Activated T-cell treated with anti-CD3 and anti-CD28 coated beads, Interleukin-2, amount 50 U/mL, for 72 hours (primary cell): ENCODE data around the gene HSPG2. TPM values are rescaled to one million over a fixed set of nuclear protein-coding genes. Genes with fewer than 3 reads are reported as not detected.
"Not testable (repeated sequence)": the region's sequence is repeated elsewhere in the genome, so short reads cannot be mapped to it uniquely, and the experiment has no call there.

Experiments used
- ATAC-seq, 2 donors: fragments of 150-1000 bp; cut with Tn5 transposase; replicated peaks in 1 of 2; 2 replicates each; pipeline ENCODE4 v1.10.0; 2021; ENCODE audit warnings: moderate library complexity in 2 of 2, mild to moderate bottlenecking in 1 of 2
- DNase-seq, 2 donors: peaks; one replicate each; pipeline ENCODE4 v3.0.0; 2021 to 2022; ENCODE audit warnings: mixed read lengths in 1 of 2
- H3K27ac Mint-ChIP-seq: one replicate; pipeline ENCODE4 v1.8.0; 2022; ENCODE audit warnings: mild to moderate bottlenecking, moderate library complexity, mixed read lengths
- H3K27me3 Mint-ChIP-seq: one replicate; pipeline ENCODE4 v1.8.0; 2022; ENCODE audit warnings: low read depth, mixed read lengths
- H3K36me3 Mint-ChIP-seq, 2 donors: one replicate each; pipeline ENCODE4 v1.8.0; 2022; ENCODE audit warnings: mixed read lengths in 2 of 2, mild to moderate bottlenecking in 1 of 2; ENCODE audit not compliant: insufficient read depth in 2 of 2
- H3K4me1 Mint-ChIP-seq: one replicate; pipeline ENCODE4 v1.8.0; 2022; ENCODE audit warnings: low read depth, mixed read lengths
- H3K4me3 Mint-ChIP-seq, 2 donors: one replicate each; pipeline ENCODE4 v1.8.0; 2022; ENCODE audit warnings: mild to moderate bottlenecking in 2 of 2, mixed read lengths in 2 of 2, moderate library complexity in 2 of 2
- H3K9me3 Mint-ChIP-seq, 2 donors: one replicate each; pipeline ENCODE4 v1.8.0; 2022; ENCODE audit warnings: mixed read lengths in 2 of 2
- total RNA-seq, 2 donors: library from RNA; stranded (reverse); gene quantifications; one replicate each; pipeline ENCODE4 v1.2.3, GENCODE V29; 2022

Gene HSPG2
- total RNA-seq, 2 donors from 2014 or later: 4.4 to 11.5 TPM

DNA sequence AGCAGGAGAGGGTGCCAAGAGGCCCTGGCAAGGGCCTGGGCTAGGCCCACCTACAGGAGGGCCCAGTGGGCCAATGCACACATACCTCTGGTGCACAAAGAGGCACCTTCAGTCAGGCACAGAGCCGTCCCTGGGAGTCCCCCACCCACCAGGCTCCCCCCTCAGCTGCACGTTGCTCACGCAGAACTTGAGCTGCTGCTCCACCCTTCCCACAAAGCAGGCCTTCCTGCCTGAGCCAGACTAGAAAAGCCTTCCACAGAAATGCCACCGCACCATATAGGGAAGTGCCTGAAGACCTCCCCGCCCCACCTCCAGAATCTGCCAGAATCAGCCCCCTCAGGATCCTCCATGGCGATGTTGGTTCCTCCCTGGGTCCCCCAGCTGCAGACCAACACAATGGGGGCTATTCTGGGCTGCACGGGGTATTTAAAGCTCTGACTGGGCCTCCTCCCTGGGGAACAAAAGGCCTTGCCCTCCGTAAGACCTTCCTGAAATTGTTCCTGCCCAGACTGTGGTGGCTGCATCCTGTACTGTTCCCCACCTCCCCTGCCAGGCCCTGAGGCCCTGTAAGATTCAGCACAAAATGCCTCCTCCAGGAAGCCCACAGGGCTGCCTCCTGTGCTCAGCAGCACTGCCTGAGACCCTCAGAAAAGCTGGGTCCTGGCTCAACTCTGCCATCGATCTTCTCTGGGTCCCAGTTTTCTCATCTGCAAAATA, 27.2 kb downstream of the HSPG2 start:
- no peaks in the 10 kb centered on the region for H3K27me3 Mint-ChIP-seq
- ATAC-seq: peak; percentile 66 to 74

DNA sequence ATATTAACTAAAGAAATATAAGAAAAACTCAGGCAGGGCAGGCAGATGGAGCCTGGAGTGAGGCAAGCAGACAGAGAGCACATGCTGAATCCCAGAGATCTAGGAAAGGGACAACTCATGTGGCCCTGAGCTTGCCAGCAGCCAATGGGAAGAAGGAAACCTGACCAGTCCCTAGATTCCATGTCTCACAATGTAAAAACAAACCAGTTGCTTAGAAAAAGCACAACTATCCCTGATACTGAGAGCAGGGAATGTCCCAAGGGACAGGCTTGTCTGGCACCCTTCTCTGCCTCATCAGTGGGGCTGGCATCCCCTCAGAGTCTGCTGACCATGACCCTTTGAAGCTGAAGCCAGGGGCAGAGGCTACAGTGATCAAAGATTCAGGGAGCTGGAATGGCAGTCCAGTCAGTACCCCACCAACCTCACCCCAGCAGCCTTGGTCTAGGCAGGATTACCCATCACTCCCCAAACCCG, 27.8 kb downstream of the HSPG2 start:
- Mint-ChIP-seq H3K27me3 (no peaks in the 10 kb centered on the region), H3K9me3 (no peaks in the 10 kb centered on the region), H3K36me3 (no peaks in the 10 kb centered on the region), H3K27ac (no peak overlapping the region), H3K4me3 (peak overlapping the region; percentile 15 to 22), H3K4me1 (peaks cover 21% of the 10 kb centered on the region)
- no peak for DNase-seq
- no peak for ATAC-seq

More for the DNA sequence above, 27.2 kb downstream of the HSPG2 start:
- H3K27ac Mint-ChIP-seq: peak overlapping the region; percentile 17
- peak; percentile 31 to 32 for DNase-seq
- no peaks in the 10 kb centered on the region for H3K9me3 Mint-ChIP-seq
- peaks cover 20% of the 10 kb centered on the region for H3K4me1 Mint-ChIP-seq
- H3K4me3 Mint-ChIP-seq: peak overlapping the region; percentile 15 to 22
- H3K36me3 Mint-ChIP-seq: no peaks in the 10 kb centered on the region

DNA sequence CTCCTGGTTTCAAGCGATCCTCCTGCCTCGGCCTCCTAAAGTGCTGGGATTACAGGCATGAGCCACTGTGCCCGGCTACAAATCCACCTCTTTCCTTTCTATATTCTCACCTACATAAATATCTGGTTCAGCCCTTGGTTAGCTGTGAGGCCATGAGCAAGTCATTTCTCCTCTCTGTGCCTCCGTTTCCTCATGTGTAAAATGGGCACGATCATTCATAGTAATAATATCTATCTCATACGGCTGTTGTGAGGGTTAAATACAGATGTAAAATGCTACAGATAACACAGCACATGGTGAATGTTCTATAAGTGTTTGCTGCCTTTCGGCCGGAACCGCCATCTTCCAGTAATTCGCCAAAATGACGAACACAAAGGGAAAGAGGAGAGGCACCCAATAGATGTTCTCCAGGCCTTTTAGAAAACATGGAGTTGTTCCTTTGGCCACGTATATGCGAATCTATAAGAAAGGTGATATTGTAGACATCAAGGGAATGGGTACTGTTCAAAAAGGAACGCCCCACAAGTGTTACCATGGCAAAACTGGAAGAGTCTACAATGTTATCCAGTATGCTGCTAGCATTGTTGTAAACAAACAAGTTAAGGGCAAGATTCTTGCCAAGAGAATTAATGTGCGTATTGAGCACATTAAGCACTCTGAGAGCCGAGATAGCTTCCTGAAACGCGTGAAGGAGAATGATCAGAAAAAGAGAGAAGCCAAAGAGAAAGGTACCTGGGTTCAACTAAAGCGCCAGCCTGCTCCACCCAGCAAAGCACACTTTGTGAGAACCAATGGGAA, 29.2 kb downstream of the HSPG2 start:
- H3K4me1 Mint-ChIP-seq: peaks cover 18% of the 10 kb centered on the region
- ATAC-seq, H3K27ac Mint-ChIP-seq, H3K36me3 Mint-ChIP-seq, H3K4me3 Mint-ChIP-seq, DNase-seq, H3K9me3 Mint-ChIP-seq, H3K27me3 Mint-ChIP-seq: not testable (repeated sequence)

DNA sequence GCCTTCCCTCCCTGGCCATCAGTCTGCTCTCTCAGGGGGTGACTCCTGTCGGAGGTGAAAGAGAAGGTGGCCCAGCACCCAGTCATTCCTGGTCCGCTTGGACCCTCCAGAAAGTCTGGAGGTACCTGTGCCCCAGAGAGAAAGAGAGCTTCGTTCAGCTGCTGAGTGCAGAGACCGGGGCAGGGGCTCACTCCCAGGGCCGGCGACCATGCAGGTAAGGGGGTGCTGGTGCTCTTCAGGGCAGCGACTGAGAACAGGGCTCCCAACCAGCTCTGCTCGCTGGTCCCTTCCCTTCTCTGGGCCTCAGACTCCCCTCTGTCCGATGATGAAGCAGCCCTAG, 30.1 kb downstream of the HSPG2 start:
- H3K27me3 Mint-ChIP-seq: no peaks in the 10 kb centered on the region
- DNase-seq (no peak), ATAC-seq (no peak)
- H3K9me3 Mint-ChIP-seq: no peaks in the 10 kb centered on the region
- no peaks in the 10 kb centered on the region for H3K36me3 Mint-ChIP-seq
- H3K4me1 Mint-ChIP-seq: peaks cover 18% of the 10 kb centered on the region
- no peak overlapping the region for H3K27ac Mint-ChIP-seq
- H3K4me3 Mint-ChIP-seq: no peak overlapping the region

DNA sequence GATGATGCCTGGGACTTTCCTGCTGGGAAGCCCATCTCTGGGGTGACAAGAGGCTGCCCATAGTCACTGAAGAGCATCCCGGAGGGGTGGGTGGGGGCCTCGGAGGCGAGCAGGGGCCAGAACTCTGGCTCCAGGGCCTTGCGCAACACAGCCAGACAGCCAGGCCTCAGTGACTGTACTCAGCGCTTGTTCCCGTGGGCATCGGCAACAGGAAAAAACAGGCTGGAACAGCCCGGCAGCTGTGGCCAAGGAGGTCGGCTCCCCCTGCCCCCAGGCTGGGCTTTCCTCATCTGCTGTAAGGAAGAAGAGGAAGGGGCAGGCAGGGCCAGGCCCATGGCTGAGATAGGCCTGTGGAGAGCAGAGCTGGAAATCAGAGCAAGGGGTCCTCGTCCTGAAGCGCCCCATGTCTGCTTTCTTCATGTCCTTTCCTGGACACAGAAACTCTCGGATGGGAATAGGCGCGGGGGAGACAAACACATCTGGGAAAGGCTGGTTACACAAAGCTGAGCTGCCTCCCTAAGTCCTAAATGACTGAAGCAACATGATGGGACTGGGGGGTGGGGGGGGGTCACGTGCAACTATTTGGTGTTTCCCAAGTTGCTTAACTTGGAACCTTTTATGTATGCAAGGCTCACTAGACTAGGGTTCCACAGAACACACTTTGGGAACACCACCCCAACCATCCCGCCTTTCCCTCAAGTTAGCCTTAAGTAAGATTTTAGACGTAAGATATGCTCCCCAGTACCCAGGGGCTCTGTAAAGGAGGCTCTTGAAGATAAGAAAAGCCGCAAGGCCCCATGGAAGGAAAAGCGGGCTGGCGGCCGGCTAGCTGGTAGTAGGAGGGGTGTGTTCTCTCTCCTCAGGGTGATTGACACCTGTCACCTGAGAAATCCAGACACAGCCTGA, 30.7 kb downstream of the HSPG2 start:
- Mint-ChIP-seq H3K36me3 (no peaks in the 10 kb centered on the region), H3K9me3 (no peaks in the 10 kb centered on the region), H3K4me1 (peaks cover 18% of the 10 kb centered on the region), H3K4me3 (no peak overlapping the region), H3K27me3 (no peaks in the 10 kb centered on the region), H3K27ac (no peak overlapping the region)
- no peak for ATAC-seq
- no peak for DNase-seq

DNA sequence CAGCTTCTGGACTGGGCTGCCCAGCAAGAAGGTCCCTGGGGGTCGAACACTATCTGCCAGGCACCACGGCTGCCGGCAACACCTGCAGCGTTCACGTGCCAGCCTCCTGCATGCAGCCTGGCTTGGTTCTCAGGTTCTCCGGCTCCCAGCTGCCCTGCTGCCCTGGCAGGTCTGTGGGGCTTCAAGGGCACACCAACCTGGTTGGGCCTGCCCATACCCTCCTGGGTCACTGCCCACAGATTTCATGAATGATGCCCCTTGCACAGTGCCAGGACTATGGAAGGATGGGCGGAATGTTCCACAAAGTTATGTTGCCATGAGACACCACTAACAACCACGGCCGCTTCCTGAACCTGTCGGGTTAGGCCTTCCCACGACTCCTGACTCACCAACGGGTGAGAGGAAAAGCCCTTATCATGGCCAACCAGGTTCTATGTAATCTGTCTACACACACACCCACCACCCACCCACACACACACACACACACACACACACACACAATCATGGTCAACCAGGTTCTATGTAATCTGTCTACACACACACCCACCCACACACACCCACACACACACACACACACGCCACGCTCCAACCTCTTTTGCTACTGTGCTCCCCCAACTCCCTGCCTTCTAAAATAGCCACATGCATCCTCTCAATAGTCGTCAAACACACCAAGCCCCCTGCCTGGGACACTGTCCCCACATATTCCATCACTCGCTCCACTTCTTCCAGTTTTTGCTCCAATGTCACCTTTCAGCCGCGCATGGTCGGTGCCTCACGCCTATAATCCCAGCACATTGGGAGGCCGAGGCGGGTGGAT, 32.2 kb downstream of the HSPG2 start:
- DNase-seq: peak; percentile 7 to 11
- H3K4me1 Mint-ChIP-seq: peaks cover 13% of the 10 kb centered on the region
- no peak overlapping the region for H3K4me3 Mint-ChIP-seq
- H3K36me3 Mint-ChIP-seq: no peaks in the 10 kb centered on the region
- H3K27ac Mint-ChIP-seq: no peak overlapping the region
- no peaks in the 10 kb centered on the region for H3K27me3 Mint-ChIP-seq
- peak; percentile 22 to 56 for ATAC-seq
- no peaks in the 10 kb centered on the region for H3K9me3 Mint-ChIP-seq

DNA sequence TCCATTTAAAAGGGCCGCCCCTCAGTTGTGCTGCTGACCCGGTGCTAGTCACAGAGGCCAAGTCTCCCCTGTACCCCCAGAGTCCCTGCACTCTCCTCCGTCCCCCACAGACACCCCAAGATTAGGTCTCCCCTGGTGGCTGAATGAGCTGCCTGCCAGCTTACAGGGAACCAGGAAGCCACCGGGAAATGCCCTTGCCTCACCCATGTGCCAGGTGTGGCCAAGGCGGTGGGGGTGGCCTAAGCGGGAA, 32.7 kb downstream of the HSPG2 start:
- no peaks in the 10 kb centered on the region for H3K36me3 Mint-ChIP-seq
- ATAC-seq: no peak
- no peaks in the 10 kb centered on the region for H3K9me3 Mint-ChIP-seq
- peaks cover 11% of the 10 kb centered on the region for H3K4me1 Mint-ChIP-seq
- no peak overlapping the region for H3K27ac Mint-ChIP-seq
- H3K4me3 Mint-ChIP-seq: no peak overlapping the region
- H3K27me3 Mint-ChIP-seq: no peaks in the 10 kb centered on the region
- DNase-seq: no peak

DNA sequence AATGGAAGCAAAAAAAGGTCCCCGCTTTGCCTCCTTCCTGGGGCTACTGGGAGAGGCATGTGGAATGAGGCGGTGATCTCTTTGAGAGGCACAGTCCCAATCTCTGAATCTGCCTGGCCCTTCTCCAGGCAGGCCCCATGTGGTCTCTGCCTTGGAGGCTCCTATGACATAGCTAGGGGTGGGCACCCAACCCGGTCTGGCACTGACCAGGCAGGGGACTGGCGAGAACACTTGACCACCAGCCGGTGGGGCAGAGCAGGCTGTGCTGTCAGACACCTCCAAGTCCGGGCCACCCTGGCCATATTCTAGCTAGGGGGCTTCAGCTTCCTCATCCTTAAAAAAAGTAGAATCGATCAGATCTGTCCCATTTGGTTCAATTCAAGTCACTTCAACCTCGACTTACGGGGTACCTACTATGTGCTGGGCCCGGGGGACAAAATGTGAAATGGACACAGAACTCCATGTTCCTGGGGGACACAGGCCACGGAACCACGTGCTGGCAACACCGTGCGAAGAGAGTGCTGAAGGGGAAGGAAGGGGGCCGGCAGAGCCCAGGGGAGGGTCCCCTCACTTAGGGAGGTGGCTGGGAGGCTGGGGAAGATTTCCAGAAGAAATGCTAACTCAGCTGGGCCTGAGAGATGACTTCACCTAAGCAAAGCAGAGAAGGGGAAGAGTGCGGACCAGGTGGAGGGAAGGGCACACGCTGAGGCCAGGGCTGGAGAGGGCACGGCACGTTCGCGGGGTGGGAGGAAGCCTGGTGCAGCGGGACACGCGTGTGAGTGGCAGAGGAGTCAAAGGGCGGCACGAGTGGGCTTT, 33.3 kb downstream of the HSPG2 start:
- no peak for DNase-seq
- no peak for ATAC-seq
- no peaks in the 10 kb centered on the region for H3K27me3 Mint-ChIP-seq
- no peak overlapping the region for H3K4me3 Mint-ChIP-seq
- no peak overlapping the region for H3K27ac Mint-ChIP-seq
- H3K36me3 Mint-ChIP-seq: no peaks in the 10 kb centered on the region
- H3K9me3 Mint-ChIP-seq: no peaks in the 10 kb centered on the region
- peaks cover 11% of the 10 kb centered on the region for H3K4me1 Mint-ChIP-seq

DNA sequence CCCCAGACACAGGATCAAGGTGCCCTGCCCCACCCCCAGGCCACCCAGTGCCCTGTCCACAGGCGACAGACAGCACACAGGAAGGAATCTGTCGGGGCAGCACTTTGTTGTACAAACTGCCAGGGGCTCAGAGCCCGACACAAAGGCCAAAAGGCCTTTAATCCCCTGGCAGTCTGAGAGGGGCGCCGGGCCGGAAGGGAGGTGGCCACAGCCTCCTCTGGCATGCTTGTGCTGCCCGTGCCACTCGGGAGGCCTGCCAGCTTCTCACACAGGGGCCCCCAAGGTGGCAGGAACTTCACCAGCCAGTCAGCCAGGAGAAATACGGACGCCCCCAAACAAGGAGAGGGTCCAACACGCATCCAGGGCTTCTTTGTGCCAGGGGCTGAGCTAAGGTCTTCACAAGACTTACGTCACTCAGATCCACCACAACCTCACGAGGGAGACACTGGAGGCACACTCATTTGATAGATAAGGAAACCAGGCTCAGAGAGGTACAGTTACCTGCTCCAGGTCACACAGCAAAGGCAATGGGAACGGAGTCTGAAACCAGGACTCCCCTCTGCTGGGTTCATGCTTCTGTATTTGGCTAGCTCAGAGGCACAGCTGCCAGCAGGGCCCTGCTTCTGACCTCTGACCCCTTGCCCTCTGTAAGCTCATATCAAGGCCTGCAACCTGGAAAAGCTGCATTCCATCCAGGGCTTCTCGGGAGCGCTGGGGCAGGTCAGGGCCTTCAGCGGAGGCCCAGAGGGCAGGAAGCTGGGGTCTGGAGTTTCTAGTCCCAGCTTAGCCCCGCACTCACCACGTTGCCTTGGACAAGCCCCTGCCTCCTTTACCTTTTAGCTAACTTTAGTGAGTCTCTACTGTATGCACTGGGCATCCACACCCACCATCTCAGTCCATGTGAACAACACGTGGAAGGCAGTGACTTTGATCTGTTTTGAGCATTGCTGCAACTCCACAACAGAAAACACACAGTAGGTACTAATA, 34.8 kb downstream of the HSPG2 start:
- no peaks in the 10 kb centered on the region for H3K36me3 Mint-ChIP-seq
- no peaks in the 10 kb centered on the region for H3K9me3 Mint-ChIP-seq
- H3K27ac Mint-ChIP-seq: no peak overlapping the region
- H3K27me3 Mint-ChIP-seq: no peaks in the 10 kb centered on the region
- peaks cover 11% of the 10 kb centered on the region for H3K4me1 Mint-ChIP-seq
- ATAC-seq (no peak), DNase-seq (no peak)
- no peak overlapping the region for H3K4me3 Mint-ChIP-seq

DNA sequence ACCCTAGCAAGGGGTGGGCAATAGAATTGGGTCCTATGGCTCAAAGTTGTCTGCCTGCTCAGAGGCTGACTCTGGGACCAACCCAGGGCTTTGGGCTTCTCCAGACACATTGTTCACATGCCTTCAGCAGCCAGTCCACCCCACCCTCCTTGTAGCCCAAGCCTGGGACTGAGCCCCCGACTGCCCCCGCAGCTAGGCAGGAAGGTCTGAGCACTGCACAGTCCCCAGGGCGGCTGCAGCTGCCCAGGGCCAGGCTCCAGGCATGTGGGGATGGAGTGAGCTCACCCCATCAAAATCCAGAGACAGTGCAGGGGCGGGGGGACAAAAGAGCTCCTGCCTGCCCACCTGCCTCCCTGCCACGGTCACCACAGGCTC, 35.6 kb downstream of the HSPG2 start:
- Mint-ChIP-seq H3K27ac (no peak overlapping the region), H3K4me1 (peaks cover 11% of the 10 kb centered on the region), H3K27me3 (no peaks in the 10 kb centered on the region), H3K36me3 (no peaks in the 10 kb centered on the region), H3K4me3 (no peak overlapping the region), H3K9me3 (no peaks in the 10 kb centered on the region)
- ATAC-seq: no peak
- no peak for DNase-seq

DNA sequence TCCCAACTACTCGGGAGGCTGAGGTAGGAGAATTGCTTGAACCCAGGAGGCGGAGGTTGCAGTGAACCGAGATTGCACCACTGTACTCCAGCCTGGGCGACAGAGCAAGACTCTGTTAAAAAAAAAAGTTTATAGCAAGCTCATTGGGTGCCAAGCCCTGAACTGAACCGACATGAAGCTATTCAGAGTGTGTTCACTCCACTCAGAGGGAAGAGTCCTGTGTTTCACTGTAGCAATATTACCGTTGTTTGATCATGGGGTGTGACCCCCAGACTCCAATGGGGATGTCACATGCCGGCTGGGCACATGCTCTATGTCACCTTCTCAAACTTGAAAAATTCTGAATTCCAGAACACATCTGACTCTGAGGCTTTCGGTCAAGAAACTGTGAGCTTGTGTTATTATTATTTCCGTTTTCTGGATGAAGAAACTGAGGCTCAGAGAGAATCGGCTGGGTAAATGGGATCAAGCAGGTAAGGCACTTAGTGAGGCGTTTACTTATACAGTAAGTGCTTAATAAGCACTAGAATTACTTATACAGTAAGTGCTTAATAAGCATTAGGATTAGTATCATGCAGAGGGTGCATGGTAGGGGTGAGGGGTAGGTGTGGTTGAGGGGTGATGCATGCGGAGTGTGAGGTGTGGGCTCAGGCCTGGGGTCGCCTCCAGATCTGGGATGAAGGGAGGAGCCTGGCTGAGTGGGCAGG, 36.2 kb downstream of the HSPG2 start:
- no peak for ATAC-seq
- Mint-ChIP-seq H3K4me1 (peaks cover 11% of the 10 kb centered on the region), H3K9me3 (no peaks in the 10 kb centered on the region), H3K27ac (no peak overlapping the region), H3K4me3 (no peak overlapping the region), H3K27me3 (no peaks in the 10 kb centered on the region), H3K36me3 (no peaks in the 10 kb centered on the region)
- no peak for DNase-seq
